T-cell (primary cell): Measurements from ENCODE around the gene PRRT4. TPM values are rescaled to one million over a fixed set of nuclear protein-coding genes. Genes with fewer than 3 reads are reported as not detected.

Experiments used
- ATAC-seq, 4 experiments: fragments of 200-7000 bp in 3 of 4; fragments of 150-1000 bp in 1 of 4; cut with Tn5 transposase; replicated peaks in 1 of 4; 1 replicate in 3 of 4; 2 replicates in 1 of 4; pipeline ENCODE4 v1.10.0; 2021; ENCODE audit warnings: moderate library complexity in 3 of 4, mild to moderate bottlenecking in 2 of 4, moderate number of reproducible peaks in 1 of 4
- CTCF ChIA-PET, 2 donors: fragments of 300-600 bp; sonication (Branson Sonifier 250); formaldehyde crosslinking; loops; one replicate each; lab custom pipeline; 2022; ENCODE audit warnings: antibody characterized with exemption in 2 of 2; lab: Charles Lee
- POLR2A ChIA-PET, 2 donors: fragments of 300-600 bp; sonication (Branson Sonifier 250); formaldehyde crosslinking; loops; one replicate each; lab custom pipeline; 2022; ENCODE audit warnings: antibody characterized with exemption in 2 of 2; lab: Charles Lee
- DNase-seq, 35 experiments: peaks; one replicate each; pipeline versions ENCODE4 v3.0.0 to v3.0.0-alpha.2; 2013 to 2023
- H3K27ac ChIP-seq: one replicate; pipeline ENCODE4 v1.5.1; 2013; ENCODE audit warnings: low read length
- H3K27me3 ChIP-seq, 2 experiments: replicated peaks in 1 of 2; 1 replicate in 1 of 2; 2 replicates in 1 of 2; pipeline versions ENCODE4 v1.6.1 to v1.7.0; 2013; ENCODE audit warnings: low read length in 1 of 2, mixed read lengths in 1 of 2; ENCODE audit not compliant: control insufficient read depth in 2 of 2, insufficient read depth in 2 of 2; ENCODE audit errors: extremely low read depth in 1 of 2
- H3K36me3 ChIP-seq, 2 donors: 1 replicate in 1 of 2; 2 replicates in 1 of 2; pipeline versions ENCODE4 v1.6.1 to v1.7.0; 2013; ENCODE audit warnings: low read length in 1 of 2; ENCODE audit not compliant: control insufficient read depth in 2 of 2, insufficient read depth in 1 of 2; ENCODE audit errors: extremely low read depth in 1 of 2
- H3K4me1 ChIP-seq, 2 experiments: 1 replicate in 1 of 2; 2 replicates in 1 of 2; pipeline versions ENCODE4 v1.6.1 to v1.7.0; 2013; ENCODE audit warnings: low read length in 2 of 2, mixed read lengths in 1 of 2; ENCODE audit not compliant: insufficient read depth in 2 of 2, control insufficient read depth in 1 of 2; ENCODE audit errors: extremely low read depth in 1 of 2
- H3K4me3 ChIP-seq, 2 donors: 1 replicate in 1 of 2; 2 replicates in 1 of 2; pipeline versions ENCODE4 v1.5.1 to v1.7.0; 2013; ENCODE audit warnings: mild to moderate bottlenecking in 2 of 2, low read length in 1 of 2, moderate library complexity in 1 of 2; ENCODE audit not compliant: control insufficient read depth in 1 of 2; ENCODE audit errors: extremely low read depth in 1 of 2
- H3K9me3 ChIP-seq: 2 replicates; pipeline ENCODE4 v1.7.0; 2013
- H3K27ac Mint-ChIP-seq, 2 donors: one replicate each; pipeline ENCODE4 v1.8.0; 2020 to 2021; ENCODE audit warnings: mild to moderate bottlenecking in 2 of 2, mixed read lengths in 2 of 2
- H3K27me3 Mint-ChIP-seq, 2 donors: one replicate each; pipeline ENCODE4 v1.8.0; 2021 to 2022; ENCODE audit warnings: mixed read lengths in 2 of 2
- H3K36me3 Mint-ChIP-seq: one replicate; pipeline ENCODE4 v1.8.0; 2021; ENCODE audit warnings: mixed read lengths
- H3K4me1 Mint-ChIP-seq, 3 donors: one replicate each; pipeline ENCODE4 v1.8.0; 2020 to 2022; ENCODE audit warnings: mixed read lengths in 3 of 3, mild to moderate bottlenecking in 1 of 3
- H3K4me3 Mint-ChIP-seq, 3 donors: one replicate each; pipeline ENCODE4 v1.8.0; 2020 to 2022; ENCODE audit warnings: mild to moderate bottlenecking in 3 of 3, mixed read lengths in 3 of 3, moderate library complexity in 3 of 3
- H3K9me3 Mint-ChIP-seq, 3 donors: one replicate each; pipeline ENCODE4 v1.8.0; 2020 to 2022; ENCODE audit warnings: mixed read lengths in 3 of 3
- WGBS: methylation state at CpG from one replicate; pipeline ENCODE4 v1.1.5; 2013; ENCODE audit warnings: missing lambda C conversion rate; ENCODE audit not compliant: insufficient coverage; 5-methylcytosine and 5-hydroxymethylcytosine counted together
- total RNA-seq, 35 experiments: library from RNA in 6 of 35; stranded (reverse) in 6 of 35; fragments of 120-200 nt in 1 of 35; gene quantifications; one replicate each; pipeline versions ENCODE4 v1.2.1 to v1.2.4 and lab custom pipeline; 2013 to 2026

PRRT4 gene
- total RNA-seq, 5 donors from 2014 or later (not counting 1 experiment from before 2014, with no cell fraction given): 0.15 to 1.1 (median 0.65) TPM

- Histone ChIP-seq H3K9me3 (no peaks in the 10 kb centered on the region), H3K36me3 (peaks cover 24 to 78% of the 10 kb centered on the region in 2 donors), H3K4me3 (no peak overlapping the region), H3K27ac (no peak overlapping the region), H3K27me3 (no peaks in the 10 kb centered on the region), H3K4me1 (peaks cover 0 to 3% of the 10 kb centered on the region in 2 experiments)
- no peak overlapping the region for H3K27ac Mint-ChIP-seq
- H3K4me3 Mint-ChIP-seq: no peak overlapping the region
- CTCF ChIA-PET: no interaction called here
- ATAC-seq: no peak
- no peaks in the 10 kb centered on the region for H3K9me3 Mint-ChIP-seq
- no peak for DNase-seq
- POLR2A ChIA-PET: no interaction called here
- peaks cover 76% of the 10 kb centered on the region for H3K36me3 Mint-ChIP-seq
- no CpG with 5 or more reads among the region's 6 CpGs for WGBS
- no peaks in the 10 kb centered on the region for H3K27me3 Mint-ChIP-seq
- H3K4me1 Mint-ChIP-seq: peaks cover 0 to 4% (median 0%) of the 10 kb centered on the region in 3 donors
These were observed 52.4 kb downstream of the PRRT4 start for GRCh38 chr7:128309124-128309523.

- DNase-seq (no peak), ATAC-seq (no peak)
- 100% methylated on average over 1 of the region's 2 CpGs for WGBS
- no peak overlapping the region for H3K4me3 ChIP-seq
- Mint-ChIP-seq H3K27me3 (no peaks in the 10 kb centered on the region), H3K4me1 (peaks cover 0 to 4% (median 0%) of the 10 kb centered on the region in 3 donors), H3K27ac (peak overlapping the region in 1 of 2 donors; percentile 25), H3K9me3 (no peaks in the 10 kb centered on the region), H3K36me3 (peaks cover 65% of the 10 kb centered on the region), H3K4me3 (no peak overlapping the region)
- CTCF ChIA-PET: no interaction called here
- no peak overlapping the region for H3K27ac ChIP-seq
- no peaks in the 10 kb centered on the region for H3K4me1 ChIP-seq
- H3K36me3 ChIP-seq: peaks cover 22 to 67% of the 10 kb centered on the region in 2 donors
- H3K27me3 ChIP-seq: no peaks in the 10 kb centered on the region
- H3K9me3 ChIP-seq: no peaks in the 10 kb centered on the region
- POLR2A ChIA-PET: no interaction called here
These were observed 54.4 kb downstream of the PRRT4 start for GRCh38 chr7:128307061-128307460.

GRCh38 chr7:128304212-128304611, 57.3 kb downstream of the PRRT4 start:
- Histone ChIP-seq H3K9me3 (no peaks in the 10 kb centered on the region), H3K4me1 (no peaks in the 10 kb centered on the region), H3K4me3 (no peak overlapping the region), H3K27ac (no peak overlapping the region), H3K27me3 (no peaks in the 10 kb centered on the region), H3K36me3 (peaks cover 9 to 44% of the 10 kb centered on the region in 2 donors)
- ChIA-PET CTCF (interaction anchor here in 1 of 2 donors (0.7 kb wide), 1 partner anchor 540 kb away, joined by 8 read pairs; no protein-coding TSS in a partner anchor), POLR2A (no interaction called here)
- H3K4me3 Mint-ChIP-seq: no peak overlapping the region
- H3K36me3 Mint-ChIP-seq: peaks cover 44% of the 10 kb centered on the region
- H3K4me1 Mint-ChIP-seq: no peaks in the 10 kb centered on the region
- no peaks in the 10 kb centered on the region for H3K27me3 Mint-ChIP-seq
- no peak for ATAC-seq
- H3K27ac Mint-ChIP-seq: no peak overlapping the region
- H3K9me3 Mint-ChIP-seq: no peaks in the 10 kb centered on the region
- no CpG with 5 or more reads among the region's 1 CpG for WGBS
- DNase-seq: no peak

DNA sequence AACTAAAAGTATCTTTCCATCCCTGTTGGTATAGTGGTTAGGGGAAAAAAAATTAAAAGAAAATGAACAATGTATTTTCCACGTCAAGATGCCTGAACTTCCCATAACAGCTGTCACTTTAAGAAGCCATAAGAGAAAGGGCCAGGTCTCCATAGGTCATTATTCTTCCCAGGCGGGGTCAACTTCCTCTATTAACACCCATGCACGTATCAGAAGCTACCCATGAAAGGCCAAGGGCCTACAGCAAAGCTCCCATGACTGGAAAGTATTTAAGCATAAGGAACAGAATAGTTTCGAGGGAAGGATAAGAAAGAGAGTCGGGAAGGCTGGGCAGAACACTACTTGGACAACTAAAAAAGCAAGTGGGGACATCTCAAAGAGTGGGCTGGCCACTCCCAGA, 57.8 kb downstream of the PRRT4 start:
- Mint-ChIP-seq H3K27ac (no peak overlapping the region), H3K9me3 (no peaks in the 10 kb centered on the region), H3K4me1 (no peaks in the 10 kb centered on the region), H3K27me3 (no peaks in the 10 kb centered on the region), H3K4me3 (no peak overlapping the region), H3K36me3 (peaks cover 40% of the 10 kb centered on the region)
- ChIA-PET CTCF (no interaction called here), POLR2A (no interaction called here)
- Histone ChIP-seq H3K36me3 (peaks cover 9 to 40% of the 10 kb centered on the region in 2 donors), H3K4me1 (no peaks in the 10 kb centered on the region), H3K9me3 (no peaks in the 10 kb centered on the region), H3K4me3 (no peak overlapping the region), H3K27me3 (no peaks in the 10 kb centered on the region), H3K27ac (no peak overlapping the region)
- DNase-seq (no peak), ATAC-seq (no peak)
- WGBS: 100% methylated on average over 2 of the region's 5 CpGs

DNA sequence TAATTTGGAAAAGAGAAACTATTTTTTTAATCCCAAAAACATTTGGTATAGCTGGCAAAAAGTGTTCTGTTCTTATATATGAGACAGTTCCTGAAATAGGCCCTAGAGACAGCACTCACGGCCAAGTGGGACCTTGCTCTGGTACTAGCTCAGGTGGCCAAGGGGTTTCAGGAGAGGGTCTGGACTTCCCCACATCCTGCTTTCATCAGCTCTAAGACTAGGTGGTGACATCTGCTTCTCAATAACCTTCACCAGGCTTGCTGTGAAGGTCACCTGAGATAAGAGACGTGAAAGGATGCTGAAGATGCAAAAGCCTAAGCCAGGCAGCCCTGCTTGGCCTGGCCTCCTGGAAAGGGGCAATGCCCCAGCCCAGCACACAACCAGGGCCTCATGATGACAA, 58.4 kb downstream of the PRRT4 start:
- no peaks in the 10 kb centered on the region for H3K4me1 Mint-ChIP-seq
- no peak overlapping the region for H3K4me3 Mint-ChIP-seq
- CTCF ChIA-PET: no interaction called here
- peaks cover 9 to 35% of the 10 kb centered on the region in 2 donors for H3K36me3 ChIP-seq
- H3K4me3 ChIP-seq: no peak overlapping the region
- H3K4me1 ChIP-seq: no peaks in the 10 kb centered on the region
- H3K27me3 ChIP-seq: no peaks in the 10 kb centered on the region
- WGBS: 94% methylated on average over 2 of the region's 2 CpGs
- ATAC-seq (no peak), DNase-seq (no peak)
- H3K27ac ChIP-seq: no peak overlapping the region
- no peak overlapping the region for H3K27ac Mint-ChIP-seq
- no peaks in the 10 kb centered on the region for H3K9me3 ChIP-seq
- POLR2A ChIA-PET: no interaction called here
- H3K27me3 Mint-ChIP-seq: no peaks in the 10 kb centered on the region
- peaks cover 38% of the 10 kb centered on the region for H3K36me3 Mint-ChIP-seq
- H3K9me3 Mint-ChIP-seq: no peaks in the 10 kb centered on the region

DNA sequence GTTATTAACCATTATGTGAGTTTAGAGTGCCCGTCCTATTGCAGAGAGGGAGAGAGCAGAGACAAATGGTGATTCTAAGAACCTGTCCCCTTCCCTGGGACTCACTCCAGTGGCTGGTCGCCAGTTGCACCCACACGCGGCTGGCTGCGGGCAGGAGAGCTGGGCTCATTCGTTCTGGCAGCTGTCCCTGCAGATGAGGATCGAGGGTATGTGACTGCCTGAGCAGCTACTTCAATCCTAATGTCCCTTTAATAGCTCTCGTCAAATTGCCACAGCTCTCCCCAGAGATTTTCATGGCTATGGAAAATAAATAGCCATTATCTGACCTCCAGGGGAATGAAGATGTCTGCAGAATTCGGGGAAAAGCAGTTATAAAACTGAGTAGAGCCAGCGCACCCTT, 59.4 kb downstream of the PRRT4 start:
- ChIA-PET POLR2A (no interaction called here), CTCF (no interaction called here)
- H3K9me3 ChIP-seq: no peaks in the 10 kb centered on the region
- H3K36me3 ChIP-seq: peaks cover 9 to 27% of the 10 kb centered on the region in 2 donors
- Mint-ChIP-seq H3K27me3 (no peaks in the 10 kb centered on the region), H3K36me3 (peaks cover 30% of the 10 kb centered on the region), H3K4me1 (no peaks in the 10 kb centered on the region), H3K9me3 (no peaks in the 10 kb centered on the region), H3K27ac (no peak overlapping the region), H3K4me3 (no peak overlapping the region)
- 93% methylated on average over 3 of the region's 10 CpGs for WGBS
- no peak for DNase-seq
- H3K4me1 ChIP-seq: no peaks in the 10 kb centered on the region
- no peak overlapping the region for H3K4me3 ChIP-seq
- no peak for ATAC-seq
- H3K27me3 ChIP-seq: no peaks in the 10 kb centered on the region
- no peak overlapping the region for H3K27ac ChIP-seq
